CD4-positive, alpha-beta T cell treated with Interleukin-12 subunit alpha and Interleukin-12 subunit beta, for 1 hour (primary cell): Measurements from ENCODE around the gene ACAA2.

Experiments used
- DNase-seq: peaks from one replicate; pipeline ENCODE4 v3.0.0-alpha.2; 2020

The ACAA2 gene

GRCh38 chr18:49738721-49739120, 74.6 kb downstream of the ACAA2 start:
- no peak for DNase-seq

GRCh38 chr18:49734836-49735235, 78.5 kb downstream of the ACAA2 start:
- DNase-seq: no peak

- no peak for DNase-seq
Measured at GRCh38 chr18:49733896-49734585, 79.3 kb downstream of the ACAA2 start.

- no peak for DNase-seq
Measured at GRCh38 chr18:49733321-49733720, 80.0 kb downstream of the ACAA2 start.
